Esophagus squamous epithelium (tissue), 4 donors: Measurements from ENCODE around the gene GRAMD2A.

Experiments used
- CTCF ChIP-seq, 6 experiments: fragments of 450-650 bp in 4 of 6; fragments of 200-600 bp in 2 of 6; sonication (generic) in 2 of 6; IDR thresholded peaks; one replicate each; pipeline ENCODE4 v1.5.1; 2016 to 2019; ENCODE audit warnings: antibody characterized with exemption in 6 of 6, mild to moderate bottlenecking in 4 of 6, moderate library complexity in 4 of 6
- POLR2A ChIP-seq, 4 donors: fragments of 450-650 bp; IDR thresholded peaks; one replicate each; pipeline ENCODE4 v1.6.1; 2017; ENCODE audit warnings: antibody characterized with exemption in 4 of 4, mild to moderate bottlenecking in 4 of 4, moderate library complexity in 3 of 4

GRCh38 chr15:72189250-72189902 lies 8.2 kb downstream of the GRAMD2A start:
- TF ChIP-seq POLR2A (IDR thresholded peaks at IDR 0.05): no peak
- no peak for TF ChIP-seq CTCF (IDR thresholded peaks at IDR 0.05)
